Activated naive CD8-positive, alpha-beta T cell treated with anti-CD3 and anti-CD28 coated beads, Interleukin-2, amount 50 U/mL, for 24 hours (primary cell): ENCODE results near the gene CCDC148.

ENCODE experiments used
- ATAC-seq: fragments of 150-1000 bp; cut with Tn5 transposase; one replicate; pipeline ENCODE4 v1.10.0; 2021
- DNase-seq: peaks from one replicate; pipeline ENCODE4 v3.0.0; 2021
- H3K27ac Mint-ChIP-seq: one replicate; pipeline ENCODE4 v1.8.0; 2021; ENCODE audit warnings: mild to moderate bottlenecking, mixed read lengths
- H3K27me3 Mint-ChIP-seq: one replicate; pipeline ENCODE4 v1.8.0; 2021; ENCODE audit warnings: mixed read lengths
- H3K36me3 Mint-ChIP-seq: one replicate; pipeline ENCODE4 v1.8.0; 2021; ENCODE audit warnings: low read depth, mixed read lengths
- H3K4me1 Mint-ChIP-seq: one replicate; pipeline ENCODE4 v1.8.0; 2021; ENCODE audit warnings: mixed read lengths
- H3K4me3 Mint-ChIP-seq: one replicate; pipeline ENCODE4 v1.8.0; 2021; ENCODE audit warnings: mild to moderate bottlenecking, moderate library complexity, mixed read lengths
- H3K9me3 Mint-ChIP-seq: one replicate; pipeline ENCODE4 v1.8.0; 2021; ENCODE audit warnings: mixed read lengths

The CCDC148 gene

DNA sequence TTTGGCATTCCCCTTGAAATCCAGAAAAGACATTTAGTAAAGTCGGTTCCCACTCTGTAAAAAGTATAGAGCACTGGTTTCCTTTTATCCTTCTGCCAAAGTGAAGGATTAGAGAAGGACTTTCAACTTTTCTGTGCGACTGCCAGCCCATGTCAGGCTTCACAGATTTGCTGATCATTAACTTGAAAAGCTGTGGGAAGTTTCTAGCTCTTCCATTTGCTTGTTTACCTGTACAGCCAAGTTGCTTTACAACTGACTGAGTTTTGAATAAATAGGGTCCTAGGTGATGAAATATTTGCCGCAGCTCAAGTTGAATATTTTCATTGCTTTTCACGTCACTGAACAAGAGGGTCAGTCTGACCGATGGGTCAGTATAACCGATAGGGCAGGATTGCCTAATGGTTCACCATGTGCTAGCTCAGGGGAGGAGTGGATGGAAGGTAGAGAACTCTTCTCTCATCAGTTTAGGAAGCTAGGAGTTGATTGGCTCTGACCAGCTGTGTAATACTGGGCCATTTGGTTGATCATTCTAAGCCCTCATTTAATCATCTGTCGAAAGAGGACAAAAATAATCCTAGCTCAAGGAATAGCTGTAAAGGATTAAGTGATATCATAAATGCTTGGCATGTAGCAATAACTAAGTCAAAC lies 324.5 kb downstream of the CCDC148 start:
- DNase-seq (no peak), ATAC-seq (no peak)
- no peak overlapping the region for H3K4me3 Mint-ChIP-seq
- no peak overlapping the region for H3K27ac Mint-ChIP-seq
- H3K9me3 Mint-ChIP-seq, result no peaks in the 10 kb centered on the region
- H3K27me3 Mint-ChIP-seq, result peaks cover 5% of the 10 kb centered on the region
- no peaks in the 10 kb centered on the region for H3K36me3 Mint-ChIP-seq
- no peaks in the 10 kb centered on the region for H3K4me1 Mint-ChIP-seq

DNA sequence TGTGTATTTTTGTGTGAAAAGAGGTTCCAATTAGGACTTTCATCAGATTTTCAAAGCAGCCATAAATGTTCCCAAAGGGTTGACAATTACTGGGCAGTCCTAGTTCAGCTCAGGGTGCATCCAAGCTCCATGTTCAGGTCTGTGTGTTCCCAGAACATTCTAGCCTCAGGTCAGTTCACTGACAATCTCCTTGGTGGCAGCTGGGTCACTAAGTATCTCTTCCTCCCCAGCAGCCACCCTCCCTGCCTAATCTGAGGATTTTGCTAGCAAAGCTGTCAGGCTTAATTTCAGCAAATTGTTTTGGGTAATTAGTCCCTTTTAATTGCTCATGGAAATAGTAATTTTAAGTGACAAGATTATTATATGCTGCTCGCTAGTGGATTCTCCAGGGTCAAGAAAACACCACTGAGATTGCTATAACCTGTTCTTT lies 325.1 kb downstream of the CCDC148 start:
- Mint-ChIP-seq H3K27ac (no peak overlapping the region), H3K36me3 (no peaks in the 10 kb centered on the region), H3K4me3 (no peak overlapping the region), H3K9me3 (no peaks in the 10 kb centered on the region), H3K4me1 (no peaks in the 10 kb centered on the region), H3K27me3 (peaks cover 5% of the 10 kb centered on the region)
- no peak for DNase-seq
- no peak for ATAC-seq

DNA sequence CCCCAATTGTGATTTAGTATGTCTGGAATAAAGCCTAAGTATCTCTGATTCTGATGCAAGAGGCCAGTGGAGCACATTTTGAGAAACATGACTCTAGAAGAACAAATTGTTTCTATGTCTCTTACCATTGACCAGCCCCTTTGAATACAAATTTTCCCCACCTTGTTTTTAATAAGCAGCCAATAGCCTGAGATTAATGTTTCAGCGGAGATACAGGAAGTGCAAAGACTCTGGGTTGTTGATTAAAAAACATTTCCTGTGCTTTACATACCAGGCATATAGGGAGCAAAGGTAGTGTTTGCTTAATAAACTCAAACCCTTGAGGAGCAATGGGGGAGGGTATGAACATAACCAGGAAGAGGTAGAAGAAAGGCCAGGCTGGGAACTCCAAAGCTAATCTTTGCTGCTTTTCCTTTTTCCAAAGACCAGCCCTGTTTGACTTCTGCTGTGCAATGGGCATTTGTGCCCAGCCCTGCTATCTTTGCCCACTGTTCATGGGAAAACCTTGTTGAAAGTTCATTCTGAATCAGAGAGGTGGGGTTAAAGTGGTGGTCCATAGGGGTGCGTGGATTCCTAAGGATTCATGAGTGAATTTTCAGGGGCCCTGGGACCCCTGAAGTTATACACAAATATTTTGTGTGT lies 325.6 kb downstream of the CCDC148 start:
- Mint-ChIP-seq H3K4me1 (no peaks in the 10 kb centered on the region), H3K27ac (no peak overlapping the region), H3K36me3 (no peaks in the 10 kb centered on the region), H3K27me3 (peaks cover 5% of the 10 kb centered on the region), H3K9me3 (no peaks in the 10 kb centered on the region), H3K4me3 (no peak overlapping the region)
- ATAC-seq, result no peak
- no peak for DNase-seq

DNA sequence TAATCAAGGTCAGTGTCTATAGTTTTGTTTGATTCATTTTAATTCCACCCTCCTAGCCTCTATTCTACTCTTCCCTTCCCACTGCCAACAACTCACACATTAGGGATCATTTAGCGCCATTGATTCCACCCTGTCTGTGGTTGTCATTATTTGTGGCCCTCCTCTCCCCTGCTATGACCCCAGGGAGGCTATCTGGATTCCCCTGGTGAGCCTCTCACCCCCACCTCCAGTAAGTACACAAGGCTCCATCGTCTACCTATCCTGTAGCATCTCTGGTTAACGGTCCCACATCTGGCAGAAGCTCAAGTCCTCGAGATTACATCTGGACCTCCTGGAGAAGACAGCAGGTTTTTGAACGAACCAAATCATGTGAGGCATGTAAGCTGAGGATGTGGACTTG lies 327.5 kb downstream of the CCDC148 start:
- ATAC-seq (no peak), DNase-seq (no peak)
- H3K27me3 Mint-ChIP-seq, result peaks cover 9% of the 10 kb centered on the region
- no peak overlapping the region for H3K4me3 Mint-ChIP-seq
- no peaks in the 10 kb centered on the region for H3K4me1 Mint-ChIP-seq
- H3K9me3 Mint-ChIP-seq, result no peaks in the 10 kb centered on the region
- H3K27ac Mint-ChIP-seq, result no peak overlapping the region
- H3K36me3 Mint-ChIP-seq, result no peaks in the 10 kb centered on the region

DNA sequence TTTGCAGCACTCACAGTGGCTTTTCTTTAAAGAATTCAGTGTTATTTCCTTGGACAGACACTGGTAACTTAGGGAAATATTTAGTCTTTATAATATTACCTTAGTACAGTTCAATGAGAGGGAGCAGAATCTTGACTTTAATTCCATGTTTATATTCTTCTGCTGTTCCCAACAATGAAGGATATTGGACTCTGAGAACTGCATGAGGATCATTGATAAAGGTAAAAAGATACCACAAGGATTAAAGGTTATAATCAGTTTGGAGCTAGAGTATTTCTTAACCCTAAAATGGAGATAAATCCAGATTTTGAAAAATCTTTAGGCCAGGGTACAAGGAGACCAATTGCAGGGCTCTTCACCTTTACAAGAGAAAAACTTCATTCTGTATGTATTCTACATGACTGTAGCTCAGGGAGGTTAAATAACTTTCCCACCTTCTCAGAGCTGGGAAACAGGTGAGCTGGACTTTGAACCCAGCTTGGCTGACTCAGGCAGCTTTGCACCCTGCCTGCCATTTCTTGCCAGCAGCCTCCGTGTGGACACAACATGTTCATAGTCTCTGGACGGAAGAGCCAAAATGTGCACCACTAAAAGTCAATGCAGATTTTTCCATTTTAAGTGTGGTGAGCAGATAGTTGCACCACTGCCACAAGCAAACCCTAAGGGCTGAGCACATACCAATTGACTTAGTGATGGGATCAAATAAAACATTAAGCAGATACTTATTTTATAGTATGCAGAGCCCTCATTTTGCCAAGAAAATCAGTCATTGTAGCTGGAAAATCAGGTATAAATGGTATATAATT lies 328.2 kb downstream of the CCDC148 start:
- H3K9me3 Mint-ChIP-seq, result no peaks in the 10 kb centered on the region
- ATAC-seq (no peak), DNase-seq (no peak)
- no peak overlapping the region for H3K27ac Mint-ChIP-seq
- H3K4me1 Mint-ChIP-seq, result no peaks in the 10 kb centered on the region
- H3K36me3 Mint-ChIP-seq, result no peaks in the 10 kb centered on the region
- peaks cover 10% of the 10 kb centered on the region for H3K27me3 Mint-ChIP-seq
- H3K4me3 Mint-ChIP-seq, result no peak overlapping the region

DNA sequence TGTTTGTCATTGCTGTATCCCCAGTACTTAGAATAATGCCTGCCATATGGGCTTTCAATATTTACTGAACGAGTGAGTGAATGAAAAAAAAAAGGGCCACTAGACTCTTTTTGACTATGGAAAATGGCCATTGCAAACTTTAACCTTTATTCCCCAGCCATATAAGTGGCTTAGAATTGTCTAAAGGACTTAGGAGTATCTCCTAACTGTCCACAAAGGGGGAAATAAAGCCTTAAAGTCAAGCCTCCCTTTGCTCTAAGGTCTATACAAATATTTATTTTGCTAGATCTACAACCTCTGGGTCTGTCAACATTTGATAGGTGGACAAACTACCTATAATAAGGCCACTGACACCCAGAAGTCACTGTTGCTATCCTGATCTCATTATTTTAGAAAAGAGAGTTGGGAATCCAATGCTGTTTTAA lies 329.2 kb downstream of the CCDC148 start:
- Mint-ChIP-seq H3K4me1 (no peaks in the 10 kb centered on the region), H3K9me3 (no peaks in the 10 kb centered on the region), H3K36me3 (no peaks in the 10 kb centered on the region), H3K27me3 (peaks cover 7% of the 10 kb centered on the region), H3K4me3 (no peak overlapping the region), H3K27ac (no peak overlapping the region)
- no peak for DNase-seq
- no peak for ATAC-seq

DNA sequence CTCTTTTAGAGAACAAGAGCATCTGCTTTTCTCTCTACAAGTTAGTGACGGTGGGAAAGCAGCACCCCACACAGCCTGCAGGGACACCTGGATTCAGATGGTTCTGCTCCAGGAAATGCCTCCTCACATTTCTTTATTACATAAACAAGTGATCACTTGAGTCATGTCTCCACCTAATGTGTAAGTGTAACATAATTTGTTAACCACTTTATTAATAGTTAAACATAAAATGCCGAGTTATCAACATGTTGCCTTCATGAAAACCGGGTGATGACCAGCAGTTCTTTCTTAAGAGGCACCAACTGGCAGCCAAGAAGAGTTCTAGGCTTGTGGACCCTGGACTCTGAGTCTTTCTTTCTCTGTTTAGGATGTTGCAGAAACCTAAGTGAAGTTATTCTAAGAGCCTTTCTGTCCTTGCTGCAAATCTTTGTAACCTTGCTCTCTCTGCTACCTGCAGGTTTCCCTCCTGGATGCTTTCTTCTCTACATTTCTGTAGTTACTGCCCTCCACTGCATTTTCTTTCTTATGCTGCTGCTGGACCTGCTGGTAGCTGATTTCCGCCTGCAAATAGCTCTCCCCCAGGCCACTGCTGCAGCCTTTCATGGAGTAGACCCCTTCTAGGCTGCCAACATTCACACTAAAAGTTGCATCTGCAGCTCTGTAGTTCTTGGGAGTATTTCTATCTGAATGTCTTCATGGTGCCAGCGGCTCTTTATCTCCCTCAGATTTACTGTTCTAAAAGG lies 330.6 kb downstream of the CCDC148 start:
- H3K36me3 Mint-ChIP-seq, result no peaks in the 10 kb centered on the region
- H3K27ac Mint-ChIP-seq, result no peak overlapping the region
- H3K9me3 Mint-ChIP-seq, result no peaks in the 10 kb centered on the region
- ATAC-seq (no peak), DNase-seq (no peak)
- no peaks in the 10 kb centered on the region for H3K4me1 Mint-ChIP-seq
- H3K4me3 Mint-ChIP-seq, result no peak overlapping the region
- H3K27me3 Mint-ChIP-seq, result peaks cover 7% of the 10 kb centered on the region

DNA sequence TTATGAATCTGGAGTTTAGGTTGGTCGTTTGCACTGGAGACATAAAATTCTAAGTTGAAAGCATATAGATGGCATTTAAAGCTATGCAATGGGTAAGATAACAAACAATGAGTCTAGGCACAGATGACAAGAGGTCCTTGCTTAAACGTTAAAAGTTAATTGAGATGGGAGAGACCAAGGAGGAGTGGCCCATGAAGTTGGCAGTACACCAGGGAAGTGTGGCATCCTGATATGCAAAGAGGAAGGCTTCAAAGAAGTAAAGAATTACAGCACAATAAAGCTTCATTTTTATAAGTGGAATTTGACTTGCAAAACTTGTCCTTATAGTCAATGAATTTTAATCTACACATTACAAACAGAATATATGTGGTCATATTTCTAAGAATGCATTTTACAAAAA lies 331.7 kb downstream of the CCDC148 start:
- no peaks in the 10 kb centered on the region for H3K4me1 Mint-ChIP-seq
- H3K9me3 Mint-ChIP-seq, result no peaks in the 10 kb centered on the region
- no peak overlapping the region for H3K4me3 Mint-ChIP-seq
- DNase-seq (no peak), ATAC-seq (no peak)
- no peaks in the 10 kb centered on the region for H3K36me3 Mint-ChIP-seq
- H3K27me3 Mint-ChIP-seq, result peaks cover 5% of the 10 kb centered on the region
- no peak overlapping the region for H3K27ac Mint-ChIP-seq
